GM12801 (cell line): ENCODE results near the gene USP24.

Source experiments
- TF ChIP-seq, protein P1 (sequence below): IDR thresholded peaks from one replicate; pipeline ENCODE4 v1.5.1; 2011; ENCODE audit warnings: control low read depth; ENCODE audit not compliant: insufficient read length; ENCODE audit errors: extremely low read depth

The USP24 gene

GRCh38 chr1:55041613-55042012 lies 173.6 kb downstream of the USP24 start:
- TF ChIP-seq, protein P1, sequence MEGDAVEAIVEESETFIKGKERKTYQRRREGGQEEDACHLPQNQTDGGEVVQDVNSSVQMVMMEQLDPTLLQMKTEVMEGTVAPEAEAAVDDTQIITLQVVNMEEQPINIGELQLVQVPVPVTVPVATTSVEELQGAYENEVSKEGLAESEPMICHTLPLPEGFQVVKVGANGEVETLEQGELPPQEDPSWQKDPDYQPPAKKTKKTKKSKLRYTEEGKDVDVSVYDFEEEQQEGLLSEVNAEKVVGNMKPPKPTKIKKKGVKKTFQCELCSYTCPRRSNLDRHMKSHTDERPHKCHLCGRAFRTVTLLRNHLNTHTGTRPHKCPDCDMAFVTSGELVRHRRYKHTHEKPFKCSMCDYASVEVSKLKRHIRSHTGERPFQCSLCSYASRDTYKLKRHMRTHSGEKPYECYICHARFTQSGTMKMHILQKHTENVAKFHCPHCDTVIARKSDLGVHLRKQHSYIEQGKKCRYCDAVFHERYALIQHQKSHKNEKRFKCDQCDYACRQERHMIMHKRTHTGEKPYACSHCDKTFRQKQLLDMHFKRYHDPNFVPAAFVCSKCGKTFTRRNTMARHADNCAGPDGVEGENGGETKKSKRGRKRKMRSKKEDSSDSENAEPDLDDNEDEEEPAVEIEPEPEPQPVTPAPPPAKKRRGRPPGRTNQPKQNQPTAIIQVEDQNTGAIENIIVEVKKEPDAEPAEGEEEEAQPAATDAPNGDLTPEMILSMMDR: no peak

- TF ChIP-seq, protein P1: no peak
Observed at GRCh38 chr1:55040933-55041494, 174.2 kb downstream of the USP24 start.

- TF ChIP-seq, protein P1: no peak
Observed at GRCh38 chr1:55040083-55040932, 174.9 kb downstream of the USP24 start.

DNA sequence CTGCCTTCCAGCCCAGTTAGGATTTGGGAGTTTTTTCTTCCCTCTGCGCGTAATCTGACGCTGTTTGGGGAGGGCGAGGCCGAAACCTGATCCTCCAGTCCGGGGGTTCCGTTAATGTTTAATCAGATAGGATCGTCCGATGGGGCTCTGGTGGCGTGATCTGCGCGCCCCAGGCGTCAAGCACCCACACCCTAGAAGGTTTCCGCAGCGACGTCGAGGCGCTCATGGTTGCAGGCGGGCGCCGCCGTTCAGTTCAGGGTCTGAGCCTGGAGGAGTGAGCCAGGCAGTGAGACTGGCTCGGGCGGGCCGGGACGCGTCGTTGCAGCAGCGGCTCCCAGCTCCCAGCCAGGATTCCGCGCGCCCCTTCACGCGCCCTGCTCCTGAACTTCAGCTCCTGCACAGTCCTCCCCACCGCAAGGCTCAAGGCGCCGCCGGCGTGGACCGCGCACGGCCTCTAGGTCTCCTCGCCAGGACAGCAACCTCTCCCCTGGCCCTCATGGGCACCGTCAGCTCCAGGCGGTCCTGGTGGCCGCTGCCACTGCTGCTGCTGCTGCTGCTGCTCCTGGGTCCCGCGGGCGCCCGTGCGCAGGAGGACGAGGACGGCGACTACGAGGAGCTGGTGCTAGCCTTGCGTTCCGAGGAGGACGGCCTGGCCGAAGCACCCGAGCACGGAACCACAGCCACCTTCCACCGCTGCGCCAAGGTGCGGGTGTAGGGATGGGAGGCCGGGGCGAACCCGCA lies 175.7 kb downstream of the USP24 start, which contains the start of gene PCSK9:
Gene PCSK9, plus strand, starts transcription at position 207 of the 741 bp plus-strand sequence. Its CDS starts 290 bp downstream, at position 497.
- TF ChIP-seq, protein P1: no peak

- TF ChIP-seq, protein P1: no peak
Observed at GRCh38 chr1:55038974-55039341, 176.2 kb downstream of the USP24 start.

DNA sequence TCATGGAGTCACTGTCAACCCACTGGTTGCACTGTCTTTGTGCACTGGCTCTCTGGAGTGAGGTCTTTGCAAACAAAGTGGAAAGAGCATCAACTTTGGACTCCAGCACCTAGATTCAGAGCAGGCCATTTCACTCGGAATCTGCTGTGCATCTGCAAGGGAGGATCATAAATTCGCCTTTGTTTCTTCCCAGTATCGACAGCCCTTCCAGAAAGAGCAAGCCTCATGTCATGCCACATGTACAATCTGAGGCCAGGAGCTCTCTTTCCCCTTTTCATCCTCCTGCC lies 176.7 kb downstream of the USP24 start:
- TF ChIP-seq, protein P1: no peak
